Mesenchymal stem cell (in vitro differentiated cells and primary cell): ENCODE data around the gene DSCAM.

Experiments used
- DNase-seq: peaks from one replicate; pipeline ENCODE4 v3.0.0-alpha.2; 2013
- H2AFZ ChIP-seq: one replicate; pipeline ENCODE4 v1.6.1; 2013; ENCODE audit warnings: low read depth, mild to moderate bottlenecking, control low read depth, inconsistent platforms, low read length, moderate library complexity
- H2AK5ac ChIP-seq: 2 replicates; pipeline ENCODE4 v1.6.1; 2013; ENCODE audit warnings: low read length, moderate library complexity, mild to moderate bottlenecking, inconsistent platforms; ENCODE audit not compliant: severe bottlenecking
- H2BK120ac ChIP-seq: one replicate; pipeline ENCODE4 v1.6.1; 2013; ENCODE audit warnings: low read depth, mild to moderate bottlenecking, inconsistent platforms, low read length, moderate library complexity
- H2BK12ac ChIP-seq, 2 experiments: one replicate each; pipeline ENCODE4 v1.6.1; 2013; ENCODE audit warnings: inconsistent platforms in 2 of 2, low read length in 2 of 2, mild to moderate bottlenecking in 2 of 2, moderate library complexity in 2 of 2, control low read depth in 1 of 2
- H2BK15ac ChIP-seq: one replicate; pipeline ENCODE4 v1.6.1; 2013; ENCODE audit warnings: mild to moderate bottlenecking, low read depth, inconsistent platforms; ENCODE audit not compliant: poor library complexity, severe bottlenecking
- H2BK5ac ChIP-seq: 2 replicates; pipeline ENCODE4 v1.6.1; 2013; ENCODE audit warnings: low read depth, mild to moderate bottlenecking, low read length, control low read depth, inconsistent platforms; ENCODE audit not compliant: poor library complexity, severe bottlenecking
- H3K14ac ChIP-seq, 2 experiments: one replicate each; pipeline ENCODE4 v1.6.1; 2013; ENCODE audit warnings: inconsistent platforms in 2 of 2, low read length in 2 of 2, control low read depth in 1 of 2, mild to moderate bottlenecking in 1 of 2, moderate library complexity in 1 of 2
- H3K18ac ChIP-seq, 2 experiments: one replicate each; pipeline ENCODE4 v1.6.1; 2013; ENCODE audit warnings: inconsistent platforms in 2 of 2, low read length in 2 of 2, control low read depth in 1 of 2, low read depth in 1 of 2, mild to moderate bottlenecking in 1 of 2
- H3K23ac ChIP-seq, 2 experiments: one replicate each; pipeline ENCODE4 v1.6.1; 2013; ENCODE audit warnings: inconsistent platforms in 2 of 2, low read length in 2 of 2, mild to moderate bottlenecking in 2 of 2, moderate library complexity in 2 of 2, control low read depth in 1 of 2
- H3K27ac ChIP-seq: 2 replicates; pipeline ENCODE4 v1.5.1; 2013; ENCODE audit warnings: mild to moderate bottlenecking, moderate library complexity, low read length, control low read depth, inconsistent platforms; ENCODE audit not compliant: poor library complexity, severe bottlenecking
- H3K27me3 ChIP-seq, 2 experiments: 2 replicates each; pipeline versions ENCODE4 v1.6.1 to v1.7.0; 2013; ENCODE audit warnings: low read length in 2 of 2, mild to moderate bottlenecking in 2 of 2, moderate library complexity in 2 of 2, control low read depth in 1 of 2, inconsistent platforms in 1 of 2; ENCODE audit not compliant: control insufficient read depth in 1 of 2, insufficient read depth in 1 of 2
- H3K36me3 ChIP-seq, 2 experiments: 2 replicates each; pipeline versions ENCODE4 v1.6.1 to v1.7.0; 2013; ENCODE audit warnings: low read length in 2 of 2, control low read depth in 1 of 2, inconsistent platforms in 1 of 2, low read depth in 1 of 2, mild to moderate bottlenecking in 1 of 2; ENCODE audit not compliant: insufficient read depth in 2 of 2, control insufficient read depth in 1 of 2
- H3K4ac ChIP-seq, 2 experiments: one replicate each; pipeline ENCODE4 v1.6.1; 2013; ENCODE audit warnings: inconsistent platforms in 2 of 2, low read length in 2 of 2, mild to moderate bottlenecking in 2 of 2, moderate library complexity in 2 of 2, control low read depth in 1 of 2, low read depth in 1 of 2
- H3K4me1 ChIP-seq: 2 replicates; pipeline ENCODE4 v1.6.1; 2013; ENCODE audit warnings: low read depth, low read length, control low read depth; ENCODE audit not compliant: control insufficient read depth, insufficient read depth
- H3K4me2 ChIP-seq: 2 replicates; pipeline ENCODE4 v1.6.1; 2013; ENCODE audit warnings: low read length, mild to moderate bottlenecking, inconsistent platforms; ENCODE audit not compliant: poor library complexity, severe bottlenecking
- H3K4me3 ChIP-seq, 2 experiments: 2 replicates each; pipeline versions ENCODE4 v1.5.1 to v1.7.0; 2013; ENCODE audit warnings: low read length in 2 of 2, mild to moderate bottlenecking in 2 of 2, control low read depth in 1 of 2, low read depth in 1 of 2; ENCODE audit not compliant: insufficient read depth in 1 of 2
- H3K79me1 ChIP-seq: replicated peaks from 2 replicates; pipeline ENCODE4 v1.6.1; 2013; ENCODE audit warnings: mild to moderate bottlenecking, control low read depth, low read length, inconsistent platforms; ENCODE audit not compliant: poor library complexity, severe bottlenecking
- H3K9ac ChIP-seq: 2 replicates; pipeline ENCODE4 v1.7.0; 2013; ENCODE audit warnings: mild to moderate bottlenecking, low read length, moderate library complexity
- H3K9me3 ChIP-seq: 2 replicates; pipeline ENCODE4 v1.7.0; 2013; ENCODE audit warnings: mild to moderate bottlenecking, low read length; ENCODE audit not compliant: control insufficient read depth
- H4K8ac ChIP-seq: one replicate; pipeline ENCODE4 v1.6.1; 2013; ENCODE audit warnings: inconsistent platforms, mild to moderate bottlenecking, low read length, moderate library complexity
- H4K91ac ChIP-seq: one replicate; pipeline ENCODE4 v1.6.1; 2013; ENCODE audit warnings: mild to moderate bottlenecking, low read length, inconsistent platforms
- WGBS: methylation state at CpG from one replicate; pipeline ENCODE4 v1.1.7; 2013; ENCODE audit warnings: mixed read lengths; 5-methylcytosine and 5-hydroxymethylcytosine counted together

DSCAM gene

GRCh38 chr21:40829308-40829707, 17.6 kb downstream of the DSCAM start:
- Histone ChIP-seq H3K9me3 (peaks cover 5% of the 10 kb centered on the region), H3K14ac (no peak overlapping the region), H3K4me2 (no peak overlapping the region), H3K4me3 (no peak overlapping the region), H3K79me1 (no peaks in the 10 kb centered on the region), H3K36me3 (no peaks in the 10 kb centered on the region), H2AK5ac (no peak overlapping the region), H2BK12ac (no peak overlapping the region), H3K9ac (no peak overlapping the region), H2BK5ac (no peak overlapping the region), H2AFZ (no peak overlapping the region), H3K27ac (no peak overlapping the region), H3K4ac (no peak overlapping the region), H3K4me1 (no peaks in the 10 kb centered on the region), H2BK120ac (no peak overlapping the region), H4K8ac (no peak overlapping the region), H3K23ac (no peak overlapping the region), H4K91ac (no peak overlapping the region), H3K27me3 (no peaks in the 10 kb centered on the region), H3K18ac (no peak overlapping the region), H2BK15ac (no peak overlapping the region)
- WGBS: 85% methylated on average over 5 of the region's 5 CpGs
- DNase-seq: no peak

- Histone ChIP-seq H3K4me2 (no peak overlapping the region), H3K79me1 (no peaks in the 10 kb centered on the region), H3K27ac (no peak overlapping the region), H2BK5ac (no peak overlapping the region), H3K14ac (no peak overlapping the region), H3K4me1 (no peaks in the 10 kb centered on the region), H3K36me3 (no peaks in the 10 kb centered on the region), H3K4ac (no peak overlapping the region), H3K18ac (no peak overlapping the region), H4K91ac (no peak overlapping the region), H4K8ac (no peak overlapping the region), H3K4me3 (no peak overlapping the region), H2AK5ac (no peak overlapping the region), H3K23ac (no peak overlapping the region), H3K27me3 (no peaks in the 10 kb centered on the region), H2BK15ac (no peak overlapping the region), H2BK12ac (no peak overlapping the region), H2BK120ac (no peak overlapping the region), H2AFZ (no peak overlapping the region), H3K9ac (no peak overlapping the region), H3K9me3 (peaks cover 5% of the 10 kb centered on the region)
- DNase-seq: no peak
- 72% methylated on average over 4 of the region's 4 CpGs for WGBS
These were observed 19.4 kb downstream of the DSCAM start for GRCh38 chr21:40827509-40827908.

DNA sequence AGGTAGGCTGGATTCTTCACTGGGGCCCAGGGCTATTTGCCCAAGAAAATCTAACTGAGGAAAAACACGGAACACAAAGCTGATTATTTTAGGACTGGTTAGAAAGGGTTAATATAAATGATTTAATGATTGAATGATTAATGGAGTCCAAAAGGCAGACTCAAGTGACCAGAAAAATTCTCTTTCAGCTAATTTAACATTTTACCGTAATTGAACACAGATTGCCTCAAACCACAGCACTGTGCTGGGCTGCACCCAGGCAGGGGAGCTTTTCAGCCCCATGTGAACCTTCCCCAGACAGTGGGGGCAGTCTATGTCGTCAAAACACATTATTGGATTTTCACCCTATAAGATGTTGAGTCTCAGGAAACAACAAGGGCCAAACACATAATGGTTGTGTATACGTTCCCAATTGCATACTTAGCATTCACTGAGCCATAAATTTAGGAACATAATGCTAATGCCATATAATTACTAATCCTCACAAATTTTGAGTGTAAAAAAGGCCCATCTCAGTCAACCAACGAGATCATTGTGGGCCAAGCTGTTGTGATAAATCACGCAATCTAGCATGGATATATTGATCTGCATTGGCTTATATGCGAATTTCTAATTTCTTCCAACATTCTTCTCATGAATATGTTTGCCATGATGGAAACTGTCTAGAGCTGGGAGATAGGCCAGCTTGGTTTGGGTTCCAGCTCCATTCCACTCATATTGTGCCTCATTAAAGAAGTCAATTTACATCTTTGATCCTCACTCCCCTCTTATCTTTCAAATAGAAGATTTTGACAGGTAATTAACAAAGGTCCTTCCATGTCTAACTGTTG, 27.7 kb downstream of the DSCAM start:
- Histone ChIP-seq H3K4me3 (no peak overlapping the region), H2BK12ac (no peak overlapping the region), H2BK15ac (no peak overlapping the region), H3K9me3 (peaks cover 9% of the 10 kb centered on the region), H4K8ac (no peak overlapping the region), H3K9ac (no peak overlapping the region), H2AFZ (no peak overlapping the region), H2AK5ac (no peak overlapping the region), H2BK5ac (no peak overlapping the region), H3K79me1 (no peaks in the 10 kb centered on the region), H3K36me3 (no peaks in the 10 kb centered on the region), H3K27me3 (no peaks in the 10 kb centered on the region), H3K27ac (no peak overlapping the region), H3K4me1 (no peaks in the 10 kb centered on the region), H3K23ac (no peak overlapping the region), H2BK120ac (no peak overlapping the region), H3K14ac (no peak overlapping the region), H3K18ac (no peak overlapping the region), H3K4ac (no peak overlapping the region), H3K4me2 (no peak overlapping the region), H4K91ac (no peak overlapping the region)
- DNase-seq: no peak
- WGBS: 76% methylated on average over 5 of the region's 7 CpGs

DNA sequence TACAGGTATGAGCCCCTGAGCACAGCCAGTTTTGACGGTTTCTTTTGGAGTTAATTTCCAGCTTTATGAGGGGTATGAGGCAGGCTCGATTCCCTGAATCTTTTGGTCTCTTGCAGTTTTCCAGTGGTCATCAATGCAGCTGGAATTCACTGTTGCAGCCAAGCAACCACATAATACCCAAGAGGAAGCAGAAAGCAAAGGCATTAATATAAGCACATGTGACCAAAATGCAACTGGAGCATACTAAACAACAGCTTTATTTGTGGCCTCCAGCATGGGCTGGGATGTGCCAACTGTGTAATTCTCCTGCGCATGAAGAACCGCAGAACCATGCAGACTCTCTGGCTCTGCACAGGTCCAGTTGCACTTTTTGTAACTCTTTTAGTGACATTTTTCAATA, 33.0 kb downstream of the DSCAM start:
- no peak for DNase-seq
- no peak overlapping the region for H2BK120ac ChIP-seq
- 76% methylated on average over 4 of the region's 4 CpGs for WGBS
- H4K8ac ChIP-seq: no peak overlapping the region
- H2BK5ac ChIP-seq: no peak overlapping the region
- H3K4me1 ChIP-seq: no peaks in the 10 kb centered on the region
- no peak overlapping the region for H4K91ac ChIP-seq
- no peak overlapping the region for H2BK12ac ChIP-seq
- no peaks in the 10 kb centered on the region for H3K36me3 ChIP-seq
- no peaks in the 10 kb centered on the region for H3K27me3 ChIP-seq
- no peak overlapping the region for H3K23ac ChIP-seq
- H3K4ac ChIP-seq: no peak overlapping the region
- H3K18ac ChIP-seq: no peak overlapping the region
- H2AK5ac ChIP-seq: no peak overlapping the region
- no peak overlapping the region for H3K4me3 ChIP-seq
- no peak overlapping the region for H3K4me2 ChIP-seq
- H3K9ac ChIP-seq: no peak overlapping the region
- no peak overlapping the region for H2BK15ac ChIP-seq
- H3K27ac ChIP-seq: no peak overlapping the region
- peaks cover 9% of the 10 kb centered on the region for H3K9me3 ChIP-seq
- no peak overlapping the region for H2AFZ ChIP-seq
- no peak overlapping the region for H3K14ac ChIP-seq
- H3K79me1 ChIP-seq: no peaks in the 10 kb centered on the region
